Loucy (cell line): ENCODE results near the gene IL1RAPL2.

Source experiments
- H2AFZ ChIP-seq: fragments of 200-600 bp; sonication (generic); 2 replicates; pipeline ENCODE4 v1.6.0; 2016; ENCODE audit warnings: antibody characterized with exemption, mild to moderate bottlenecking, low read length, moderate library complexity
- H3F3A ChIP-seq: fragments of 200-600 bp; 2 replicates; pipeline ENCODE4 v1.6.0; 2016; ENCODE audit warnings: antibody characterized with exemption, low read depth, mild to moderate bottlenecking
- H3K27me3 ChIP-seq: fragments of 200-600 bp; sonication (generic); 2 replicates; pipeline ENCODE4 v1.6.1; 2014; ENCODE audit warnings: low read length, mild to moderate bottlenecking; ENCODE audit not compliant: insufficient read depth, poor library complexity, severe bottlenecking
- H3K36me3 ChIP-seq: fragments of 200-600 bp; sonication (generic); 2 replicates; pipeline ENCODE4 v1.6.1; 2016; ENCODE audit warnings: low read length; ENCODE audit not compliant: insufficient read depth
- H3K4me1 ChIP-seq: fragments of 200-600 bp; sonication (generic); 2 replicates; pipeline ENCODE4 v1.5.1; 2014; ENCODE audit warnings: low read length, mild to moderate bottlenecking; ENCODE audit not compliant: insufficient read depth, poor library complexity, severe bottlenecking
- H3K4me2 ChIP-seq: fragments of 200-600 bp; sonication (generic); 2 replicates; pipeline ENCODE4 v1.6.0; 2014; ENCODE audit warnings: antibody characterized with exemption, low read length, low read depth, mild to moderate bottlenecking; ENCODE audit not compliant: poor library complexity, severe bottlenecking
- H3K4me3 ChIP-seq: fragments of 200-600 bp; sonication (generic); 2 replicates; pipeline ENCODE4 v1.5.1; 2014; ENCODE audit warnings: low read length, mild to moderate bottlenecking, mixed read lengths; ENCODE audit not compliant: poor library complexity, severe bottlenecking
- H3K79me2 ChIP-seq: fragments of 200-600 bp; sonication (generic); 2 replicates; pipeline ENCODE4 v1.6.1; 2014; ENCODE audit warnings: low read length; ENCODE audit not compliant: insufficient read depth
- H3K9ac ChIP-seq: fragments of 200-600 bp; sonication (generic); 2 replicates; pipeline ENCODE4 v1.6.0; 2014; ENCODE audit warnings: mild to moderate bottlenecking, low read depth, low read length, moderate library complexity; ENCODE audit not compliant: poor library complexity, severe bottlenecking
- H3K9me2 ChIP-seq: fragments of 200-600 bp; sonication (generic); replicated peaks from 2 replicates; pipeline ENCODE4 v1.6.1; 2016; ENCODE audit warnings: low read depth, low read length, mixed read lengths
- H3K9me3 ChIP-seq: fragments of 200-600 bp; sonication (generic); 2 replicates; pipeline ENCODE4 v1.6.1; 2014; ENCODE audit warnings: mild to moderate bottlenecking, antibody characterized with exemption, low read length, low read depth; ENCODE audit not compliant: insufficient read depth
- H4K20me1 ChIP-seq: fragments of 200-600 bp; sonication (generic); 2 replicates; pipeline ENCODE4 v1.6.0; 2014; ENCODE audit warnings: antibody characterized with exemption, low read length, mild to moderate bottlenecking; ENCODE audit not compliant: insufficient read depth, poor library complexity, severe bottlenecking
- CTCF ChIP-seq: fragments of 200-600 bp; sonication (generic); conservative IDR thresholded peaks from 2 replicates; pipeline ENCODE4 v1.5.1; 2014; ENCODE audit warnings: mild to moderate bottlenecking, antibody characterized with exemption, low read length
- EZH2phosphoT487 ChIP-seq: fragments of 200-600 bp; IDR thresholded peaks from 2 replicates; pipeline ENCODE4 v1.6.1; 2018; ENCODE audit warnings: antibody characterized with exemption, mild to moderate bottlenecking, moderate library complexity, borderline replicate concordance

Gene IL1RAPL2

GRCh38 chrX:105635794-105636193, 1069.8 kb downstream of the IL1RAPL2 start:
- Histone ChIP-seq H3K4me3 (no peak overlapping the region), H4K20me1 (no peaks in the 10 kb centered on the region), H3F3A (no peaks in the 10 kb centered on the region), H3K27me3 (no peaks in the 10 kb centered on the region), H3K36me3 (no peaks in the 10 kb centered on the region), H3K9me2 (no peaks in the 10 kb centered on the region), H3K9me3 (no peaks in the 10 kb centered on the region), H3K4me1 (no peaks in the 10 kb centered on the region), H3K9ac (no peak overlapping the region), H3K79me2 (no peaks in the 10 kb centered on the region), H3K4me2 (no peak overlapping the region), H2AFZ (no peak overlapping the region)
- TF ChIP-seq EZH2phosphoT487 = no peak

- Histone ChIP-seq H3K4me2 (no peak overlapping the region), H3K79me2 (no peaks in the 10 kb centered on the region), H4K20me1 (no peaks in the 10 kb centered on the region), H3K9me3 (no peaks in the 10 kb centered on the region), H3F3A (no peaks in the 10 kb centered on the region), H3K9ac (no peak overlapping the region), H3K4me1 (no peaks in the 10 kb centered on the region), H3K4me3 (no peak overlapping the region), H3K27me3 (no peaks in the 10 kb centered on the region), H3K36me3 (no peaks in the 10 kb centered on the region), H2AFZ (no peak overlapping the region), H3K9me2 (no peaks in the 10 kb centered on the region)
- TF ChIP-seq EZH2phosphoT487 (no peak), CTCF (no peak)
These were observed 1070.7 kb downstream of the IL1RAPL2 start for GRCh38 chrX:105636667-105637066.

GRCh38 chrX:105645667-105646357, 1079.8 kb downstream of the IL1RAPL2 start:
- no peak overlapping the region for H3K4me3 ChIP-seq
- H3K9me2 ChIP-seq = no peaks in the 10 kb centered on the region
- H3F3A ChIP-seq = no peaks in the 10 kb centered on the region
- H3K4me1 ChIP-seq = no peaks in the 10 kb centered on the region
- no peak overlapping the region for H3K9ac ChIP-seq
- no peaks in the 10 kb centered on the region for H4K20me1 ChIP-seq
- H3K36me3 ChIP-seq = no peaks in the 10 kb centered on the region
- no peak overlapping the region for H2AFZ ChIP-seq
- TF ChIP-seq CTCF = no peak
- TF ChIP-seq EZH2phosphoT487 = no peak
- no peaks in the 10 kb centered on the region for H3K27me3 ChIP-seq
- H3K4me2 ChIP-seq = no peak overlapping the region
- no peaks in the 10 kb centered on the region for H3K79me2 ChIP-seq
- no peaks in the 10 kb centered on the region for H3K9me3 ChIP-seq
